GM12891 (cell line): ENCODE measurements around the gene PTP4A1.

Experiments used
- DNase-seq: peaks from one replicate; pipeline ENCODE4 v3.0.0; 2011; ENCODE audit warnings: low spot score; ENCODE audit not compliant: insufficient read length
- FAIRE-seq: peaks from 2 replicates; lab custom pipeline; 2011; peaks lifted over from hg19 to GRCh38; lab: Jason Lieb, UNC
- PAX5 ChIP-seq: IDR thresholded peaks from 2 replicates; pipeline ENCODE4 v1.6.1; 2011; ENCODE audit warnings: low read length, moderate library complexity, mild to moderate bottlenecking; ENCODE audit not compliant: insufficient read depth, severe bottlenecking
- POLR2A ChIP-seq: IDR thresholded peaks from 2 replicates; pipeline ENCODE4 v1.6.1; 2011; ENCODE audit warnings: low read depth, low read length, control low read depth
- POLR2AphosphoS5 ChIP-seq: IDR thresholded peaks from 2 replicates; pipeline ENCODE4 v1.6.1; 2011; ENCODE audit warnings: low read depth, low read length, control low read depth
- POU2F2 ChIP-seq: IDR thresholded peaks from 2 replicates; pipeline ENCODE4 v1.6.1; 2011; ENCODE audit warnings: low read depth, mild to moderate bottlenecking, control low read depth, low read length, moderate library complexity
- SPI1 ChIP-seq: IDR thresholded peaks from 2 replicates; pipeline ENCODE4 v1.6.1; 2011; ENCODE audit warnings: low read depth, low read length, control low read depth
- TAF1 ChIP-seq: IDR thresholded peaks from 2 replicates; pipeline ENCODE4 v1.6.1; 2011; ENCODE audit warnings: low read depth, low read length, control low read depth

PTP4A1 gene

DNA sequence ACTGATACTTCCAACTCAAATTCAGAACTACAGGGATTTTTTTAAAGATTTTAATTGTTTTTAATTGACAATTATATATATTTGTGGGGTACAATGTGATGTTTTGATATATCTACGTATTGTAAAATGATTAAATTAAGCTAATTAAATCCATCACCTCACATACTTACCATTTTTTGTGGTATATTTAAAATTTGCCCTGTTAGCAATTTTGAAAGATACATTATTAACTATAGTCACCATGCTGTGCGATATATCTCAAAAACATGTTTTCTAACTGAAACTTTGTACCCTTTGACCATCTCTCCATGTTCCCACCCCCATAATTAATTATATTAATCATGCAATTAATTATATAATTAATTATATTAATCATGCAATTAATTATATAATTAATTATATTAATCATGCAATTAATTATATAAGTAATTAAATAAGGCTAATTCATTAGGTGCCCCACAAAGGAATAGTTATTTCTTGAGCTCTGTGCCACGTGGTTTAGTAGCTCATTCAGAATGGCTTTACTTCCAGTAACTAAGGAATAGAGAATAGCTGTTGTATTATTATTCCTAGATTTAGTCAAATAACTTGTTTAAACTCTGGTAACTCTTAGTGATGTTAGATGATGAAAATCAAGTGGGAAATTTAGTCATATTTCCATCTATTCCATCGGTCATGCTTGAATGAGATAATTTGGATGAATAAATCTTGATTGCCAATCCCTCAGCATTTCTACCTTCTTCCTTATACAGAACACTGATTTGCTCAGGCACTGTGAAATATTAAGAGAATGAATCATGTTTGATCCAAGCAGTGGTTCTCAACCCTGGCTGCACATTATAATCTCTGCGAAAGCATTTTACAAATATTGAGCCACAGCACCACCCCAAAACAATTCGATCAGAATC is 25.1 kb downstream of the PTP4A1 start:
- DNase-seq, result no peak
- no peak for FAIRE-seq
- TF ChIP-seq POU2F2, result no peak
- TF ChIP-seq POLR2A, result no peak
- no peak for TF ChIP-seq POLR2AphosphoS5
- TF ChIP-seq SPI1, result no peak
- no peak for TF ChIP-seq TAF1
- no peak for TF ChIP-seq PAX5

DNA sequence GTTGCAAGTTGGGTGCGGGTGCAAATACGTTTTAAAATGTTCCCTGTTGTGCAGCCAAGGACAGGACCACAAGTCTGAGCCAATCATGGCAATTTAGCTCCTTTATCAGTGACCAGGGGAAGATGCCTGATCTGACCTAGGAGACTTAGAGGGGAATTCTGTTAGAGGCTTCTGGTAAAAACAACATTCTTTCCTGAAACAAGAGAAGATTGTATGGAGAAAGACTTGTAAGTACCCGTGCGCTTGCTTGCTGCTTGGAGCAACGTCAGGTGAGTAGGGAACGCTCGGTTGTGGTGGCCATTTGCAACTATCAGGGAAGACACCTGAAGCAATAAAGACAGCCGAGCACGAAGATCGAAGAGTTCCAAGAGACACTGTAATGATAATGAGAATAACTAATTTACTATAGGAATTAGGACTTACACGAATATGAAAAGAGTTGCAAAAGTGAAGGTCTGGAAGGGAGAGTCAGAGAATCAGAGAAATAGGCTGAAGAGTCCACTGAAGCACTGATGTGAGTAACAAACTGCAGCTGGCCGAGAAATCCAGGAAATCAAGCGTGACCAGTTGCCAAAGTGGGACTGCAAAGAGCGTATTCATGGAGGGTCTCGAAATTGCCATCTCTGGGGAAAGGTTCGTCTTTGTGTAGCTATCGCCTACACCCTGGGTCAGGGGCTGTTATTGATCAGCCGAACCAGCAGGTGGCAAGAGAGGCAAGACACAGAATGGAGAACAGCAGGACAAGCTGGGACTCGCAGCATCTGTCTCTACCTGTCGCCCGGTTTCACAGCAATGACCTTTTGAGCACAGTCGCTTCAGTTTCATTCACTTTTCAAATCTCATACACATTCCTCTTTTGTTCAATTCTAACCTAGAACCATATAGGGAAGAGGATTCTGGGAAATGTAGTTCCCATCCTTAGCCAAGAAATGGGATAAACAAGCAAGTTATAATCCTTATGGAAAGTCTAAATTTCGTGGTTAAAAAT is 26.1 kb downstream of the PTP4A1 start:
- DNase-seq, result peak; percentile 46
- peak; percentile 93 for FAIRE-seq
- TF ChIP-seq SPI1 (0 out of 2 replicates have a peak, but pooled peaks have one; percentile 19), POU2F2 (0 out of 2 replicates have a peak, but pooled peaks have one; percentile 44), POLR2A (no peak)

DNA sequence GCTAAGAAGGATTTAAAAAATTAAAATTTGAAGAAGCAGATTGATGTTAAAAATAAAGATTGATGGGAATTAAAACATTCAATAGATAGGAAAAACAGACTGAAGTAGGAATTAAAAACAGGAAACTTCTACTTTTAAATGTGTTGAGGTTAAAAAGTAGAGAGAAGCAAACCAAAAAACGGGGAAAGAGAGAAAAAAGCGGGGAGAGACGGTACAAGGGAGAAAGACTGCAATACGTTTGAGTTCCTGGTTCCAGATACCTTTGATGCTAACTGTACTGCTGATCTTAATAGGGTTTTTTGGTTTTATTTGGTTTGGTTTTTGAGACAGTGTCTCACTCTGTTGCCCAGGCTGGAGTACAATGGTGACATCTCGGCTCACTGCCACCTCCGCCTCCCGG is 27.0 kb downstream of the PTP4A1 start:
- FAIRE-seq (peak; percentile 52), DNase-seq (no peak)
- TF ChIP-seq POLR2AphosphoS5, result no peak
- no peak for TF ChIP-seq POU2F2
- TF ChIP-seq PAX5, result no peak
- no peak for TF ChIP-seq POLR2A
- no peak for TF ChIP-seq SPI1
- no peak for TF ChIP-seq TAF1

DNA sequence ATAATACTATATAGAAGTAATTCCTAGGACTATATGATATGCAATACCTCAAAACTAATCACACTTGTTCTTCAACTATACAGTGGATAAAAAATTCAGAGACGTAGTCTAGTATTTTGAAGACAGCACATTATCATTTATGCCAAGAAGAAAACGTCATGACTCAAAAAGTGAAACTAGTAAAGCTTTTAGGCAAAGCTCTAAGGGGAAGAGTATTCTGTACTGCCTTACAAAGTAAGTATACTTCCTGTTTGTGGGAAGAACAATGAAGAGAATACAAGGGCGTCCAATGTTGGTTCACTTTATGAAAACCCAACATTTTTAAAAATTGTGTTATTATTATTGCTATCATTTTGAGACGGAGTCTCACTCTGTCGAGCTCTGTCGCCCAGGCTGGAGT is 27.9 kb downstream of the PTP4A1 start:
- FAIRE-seq (no peak), DNase-seq (no peak)
- TF ChIP-seq POLR2AphosphoS5, result no peak
- no peak for TF ChIP-seq TAF1

DNA sequence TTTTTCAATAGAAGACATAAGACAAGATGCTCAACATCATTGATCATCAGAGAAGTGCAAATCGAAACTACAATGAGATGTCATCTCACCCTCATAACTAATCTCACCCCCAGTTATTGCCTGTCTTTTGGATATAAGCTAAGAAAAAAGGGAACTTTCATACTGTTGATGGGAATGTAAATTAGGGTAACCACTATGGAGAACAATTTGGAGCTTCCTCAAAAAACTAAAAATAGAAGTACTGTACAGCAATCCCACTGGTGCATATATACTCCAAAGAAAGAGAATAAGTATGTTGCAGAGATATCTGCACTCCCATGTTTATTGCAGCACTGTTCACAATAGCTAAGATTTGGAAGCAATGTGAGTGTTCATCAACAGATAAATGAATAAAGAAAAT is 37.0 kb downstream of the PTP4A1 start:
- FAIRE-seq, result peak; percentile 40
- no peak for DNase-seq
- TF ChIP-seq POU2F2 (no peak), POLR2AphosphoS5 (no peak), SPI1 (no peak), TAF1 (no peak), POLR2A (no peak), PAX5 (no peak)

DNA sequence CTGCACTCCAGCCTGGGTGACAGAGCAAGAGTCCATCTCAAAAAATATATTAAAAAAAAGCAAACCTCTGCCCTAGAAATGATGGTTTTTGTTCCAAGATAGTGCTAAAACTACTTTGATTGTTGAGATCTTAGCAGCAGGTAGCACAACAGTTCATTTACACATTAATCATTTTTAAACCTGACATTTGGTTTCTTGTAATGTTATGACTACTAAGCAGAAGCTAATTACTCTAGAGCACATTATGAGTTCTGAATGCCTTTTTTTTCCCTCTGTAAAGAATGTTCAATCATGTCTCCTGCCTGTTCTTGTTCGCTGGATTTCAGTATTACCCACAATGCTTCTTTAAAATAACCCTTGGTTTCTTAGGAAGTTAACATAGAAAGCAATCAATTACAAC is 38.7 kb downstream of the PTP4A1 start:
- TF ChIP-seq POU2F2, result no peak
- no peak for TF ChIP-seq TAF1
- TF ChIP-seq POLR2A, result no peak
- no peak for TF ChIP-seq POLR2AphosphoS5
- TF ChIP-seq PAX5, result no peak
- TF ChIP-seq SPI1, result no peak
- DNase-seq, result no peak
- FAIRE-seq, result no peak

DNA sequence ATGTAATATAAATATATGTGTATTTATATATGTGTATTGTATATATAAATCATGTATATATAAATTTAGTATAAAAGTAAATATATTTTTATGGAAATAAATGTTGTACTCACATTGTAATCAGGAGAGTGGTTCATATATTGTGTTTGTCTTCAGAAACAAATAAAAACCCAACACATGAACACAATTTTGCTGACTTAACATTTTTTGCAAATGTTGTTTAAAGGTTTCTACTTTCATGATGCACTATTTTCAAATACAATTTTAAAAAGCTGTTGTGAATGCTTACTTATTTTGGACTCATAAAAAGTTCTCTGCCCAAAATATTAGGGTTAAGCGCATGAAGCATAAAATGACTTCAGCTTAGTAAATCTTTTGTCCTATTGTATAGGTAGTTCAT is 39.3 kb downstream of the PTP4A1 start:
- FAIRE-seq (no peak), DNase-seq (no peak)
- TF ChIP-seq POU2F2, result no peak
- no peak for TF ChIP-seq POLR2A
- no peak for TF ChIP-seq PAX5
- no peak for TF ChIP-seq TAF1
- no peak for TF ChIP-seq SPI1
- TF ChIP-seq POLR2AphosphoS5, result no peak

DNA sequence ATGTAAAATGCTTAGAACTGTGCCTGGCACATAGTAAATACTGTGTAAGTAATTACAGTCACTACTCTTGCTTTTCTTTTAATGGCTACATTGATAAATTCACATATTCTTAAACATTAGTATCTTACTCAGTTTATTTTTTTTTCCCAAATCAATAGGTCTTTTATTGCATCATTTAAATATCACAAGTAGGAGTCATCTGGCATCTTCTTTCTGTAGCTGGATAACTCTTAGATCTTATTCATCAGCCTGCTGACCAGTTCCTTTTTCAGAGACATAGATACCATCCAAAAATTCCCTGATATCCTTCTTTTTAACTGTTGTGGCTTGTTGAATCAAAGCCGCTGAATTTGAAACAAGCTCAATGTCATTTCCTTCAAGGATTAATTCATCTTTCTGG is 43.3 kb downstream of the PTP4A1 start:
- no peak for FAIRE-seq
- TF ChIP-seq POLR2AphosphoS5 (no peak), SPI1 (no peak), TAF1 (no peak), POLR2A (no peak), PAX5 (no peak), POU2F2 (no peak)
- DNase-seq, result no peak
